Endothelial cell of umbilical vein (primary cell): ENCODE data around the gene TMEM184B. TPM values are rescaled to one million over a fixed set of nuclear protein-coding genes. Genes with fewer than 3 reads are reported as not detected.

Source experiments
- BruUV-seq: library from RNA; stranded (reverse); fragments of 400-500 nt; replicated peaks from 2 replicates; lab custom pipeline; 2021; lab: Mats Ljungman, UMichigan
- CTCF ChIA-PET: fragments of 300-600, 350-600 bp; sonication (Branson Sonifier 250); formaldehyde crosslinking; loops from one replicate; lab custom pipeline; 2021; ENCODE audit warnings: antibody characterized with exemption, inconsistent platforms; lab: Charles Lee
- POLR2A ChIA-PET: fragments of 300-600, 350-600 bp; sonication (Branson Sonifier 250); formaldehyde crosslinking; loops from one replicate; lab custom pipeline; 2021; ENCODE audit warnings: antibody characterized with exemption, inconsistent platforms; lab: Charles Lee
- DNase-seq: peaks from one replicate; pipeline ENCODE4 v3.0.0-alpha.2; 2011; ENCODE audit warnings: low read depth, low spot score
- FAIRE-seq: peaks from 2 replicates; lab custom pipeline; 2011; peaks lifted over from hg19 to GRCh38; lab: Jason Lieb, UNC
- H2AFZ ChIP-seq: 2 replicates; pipeline ENCODE4 v1.6.0; 2012; ENCODE audit warnings: low read depth, low read length, control low read depth, inconsistent platforms
- H3K27ac ChIP-seq: 2 replicates; pipeline ENCODE4 v1.5.1; 2011; ENCODE audit warnings: low read depth, mild to moderate bottlenecking, control low read depth, low read length, moderate library complexity; ENCODE audit not compliant: insufficient read depth
- H3K27me3 ChIP-seq, 2 experiments: 2 replicates each; pipeline versions ENCODE4 v1.6.0 to v1.6.1; 2011; ENCODE audit warnings: low read length in 2 of 2, mixed read lengths in 1 of 2; ENCODE audit not compliant: control insufficient read depth in 2 of 2, insufficient read depth in 2 of 2
- H3K36me3 ChIP-seq, 2 experiments: 2 replicates in 1 of 2; 3 replicates in 1 of 2; pipeline ENCODE4 v1.5.1; 2011; ENCODE audit warnings: low read length in 2 of 2, mild to moderate bottlenecking in 1 of 2, moderate library complexity in 1 of 2; ENCODE audit not compliant: control insufficient read depth in 2 of 2, insufficient read depth in 2 of 2; ENCODE audit errors: extremely low read depth in 1 of 2
- H3K4me1 ChIP-seq: 3 replicates; pipeline ENCODE4 v1.5.1; 2011; ENCODE audit warnings: mild to moderate bottlenecking, low read length; ENCODE audit not compliant: control insufficient read depth, insufficient read depth; ENCODE audit errors: extremely low read depth
- H3K4me2 ChIP-seq: 2 replicates; pipeline ENCODE4 v1.6.1; 2011; ENCODE audit warnings: low read length, control low read depth, mixed read lengths; ENCODE audit not compliant: insufficient read depth
- H3K4me3 ChIP-seq, 3 experiments: fragments of 200-600 bp in 1 of 3; sonication (generic), shearing (Covaris generic) in 1 of 3; replicated peaks in 1 of 3; 2 replicates each; pipeline ENCODE4 v1.5.1; 2011 to 2016; ENCODE audit warnings: control low read depth in 3 of 3, low read length in 3 of 3, mild to moderate bottlenecking in 2 of 3, inconsistent platforms in 1 of 3, low read depth in 1 of 3, moderate library complexity in 1 of 3; ENCODE audit not compliant: insufficient read depth in 1 of 3
- H3K79me2 ChIP-seq: 2 replicates; pipeline ENCODE4 v1.6.0; 2012; ENCODE audit warnings: low read length, inconsistent platforms; ENCODE audit not compliant: control insufficient read depth, insufficient read depth
- H3K9ac ChIP-seq: replicated peaks from 2 replicates; pipeline ENCODE3; 2011; ENCODE audit warnings: low read length, control low read depth; ENCODE audit not compliant: insufficient read depth; ENCODE audit errors: extremely low read depth
- H3K9me1 ChIP-seq: replicated peaks from 3 replicates; pipeline ENCODE4 v1.6.0; 2011; ENCODE audit warnings: mild to moderate bottlenecking, low read length; ENCODE audit not compliant: control insufficient read depth, insufficient read depth; ENCODE audit errors: extremely low read depth
- H3K9me3 ChIP-seq: replicated peaks from 2 replicates; pipeline ENCODE4 v1.5.1; 2012; ENCODE audit warnings: low read length, inconsistent platforms; ENCODE audit not compliant: control insufficient read depth, insufficient read depth
- H4K20me1 ChIP-seq: replicated peaks from 2 replicates; pipeline ENCODE3; 2011; ENCODE audit warnings: mild to moderate bottlenecking, low read length; ENCODE audit not compliant: control insufficient read depth, insufficient read depth; ENCODE audit errors: extremely low read depth
- CTCF ChIP-seq, 2 donors: IDR thresholded peaks; 1 replicate in 1 of 2; 2 replicates in 1 of 2; pipeline ENCODE4 v1.5.1; 2011; ENCODE audit warnings: low read length in 2 of 2, mild to moderate bottlenecking in 2 of 2, moderate library complexity in 2 of 2, control low read depth in 1 of 2, inconsistent platforms in 1 of 2, low read depth in 1 of 2; ENCODE audit not compliant: insufficient read depth in 1 of 2; ENCODE audit errors: extremely low read depth in 1 of 2
- EZH2 ChIP-seq: IDR thresholded peaks from 2 replicates; pipeline ENCODE4 v1.6.1; 2012; ENCODE audit warnings: borderline replicate concordance, low read depth, mild to moderate bottlenecking, moderate library complexity, low read length, inconsistent platforms; ENCODE audit not compliant: severe bottlenecking
- FOS ChIP-seq: IDR thresholded peaks from 2 replicates; pipeline ENCODE4 v1.6.1; 2011; ENCODE audit warnings: mild to moderate bottlenecking, low read length, moderate library complexity, borderline replicate concordance; ENCODE audit not compliant: insufficient read depth
- GATA2 ChIP-seq: IDR thresholded peaks from 2 replicates; pipeline ENCODE4 v1.7.0; 2011; ENCODE audit warnings: low read depth, mild to moderate bottlenecking, moderate library complexity, mixed read lengths, low read length; ENCODE audit not compliant: insufficient read length, insufficient read depth
- JUN ChIP-seq: IDR thresholded peaks from 2 replicates; pipeline ENCODE4 v1.6.1; 2011; ENCODE audit warnings: borderline replicate concordance, low read depth; ENCODE audit not compliant: insufficient read length, insufficient read depth
- MAX ChIP-seq: IDR thresholded peaks from 2 replicates; pipeline ENCODE4 v1.6.1; 2011; ENCODE audit not compliant: insufficient read depth, insufficient read length
- MYC ChIP-seq: IDR thresholded peaks from one replicate; pipeline ENCODE4 v1.6.1; 2011; ENCODE audit warnings: mild to moderate bottlenecking, low read depth, low read length
- POLR2A ChIP-seq: IDR thresholded peaks from 2 replicates; pipeline ENCODE4 v1.6.1; 2012; ENCODE audit warnings: low read depth, mild to moderate bottlenecking, control low read depth, low read length
- POLR2AphosphoS5 ChIP-seq: IDR thresholded peaks from 2 replicates; pipeline ENCODE4 v1.6.1; 2012; ENCODE audit warnings: low read depth, mild to moderate bottlenecking, control low read depth, low read length, moderate library complexity; ENCODE audit not compliant: insufficient read depth
- dilution Hi-C: fragments of 300-500 bp; cut with MboI; formaldehyde crosslinking; loops from one replicate; pipeline ENCODE4 v1.15.0; 2019; ENCODE audit warnings: low sequenced_read_pairs; ENCODE audit not compliant: extremely low pct_ligation_motif_present
- intact Hi-C: fragments of 100-400 bp; cut with micrococcal nuclease; formaldehyde crosslinking; loops from one replicate; pipeline ENCODE4 v1.10.0; 2022
- polyA plus RNA-seq, 4 experiments: library from polyadenylated mRNA; depleted of rRNA in 3 of 4; stranded (reverse) in 3 of 4; unstranded in 1 of 4; fragments of >200 nt; gene quantifications; 2 replicates each; pipeline versions ENCODE4 v1.2.1 to v1.2.3, GENCODE V29; 2011 to 2012; ENCODE audit warnings: missing spikeins in 1 of 4
- total RNA-seq: library from RNA; stranded (reverse); gene quantifications from 2 replicates; pipeline ENCODE4 v1.2.3, GENCODE V29; 2021

The TMEM184B gene
- total and polyA plus RNA-seq, 2 donors (not counting 3 experiments of a cell fraction or from before 2014, with no cell fraction given): 72.5 to 96.6 TPM

- no peak overlapping the region for H3K9ac ChIP-seq
- no peaks in the 10 kb centered on the region for H3K9me3 ChIP-seq
- ChIA-PET POLR2A (no interaction called here), CTCF (interaction anchor here (1.6 kb wide), 2 partner anchors 9 to 77 kb away, joined by 5 read pairs; partner anchors contain the start of gene PLA2G6)
- no peaks in the 10 kb centered on the region for H3K9me1 ChIP-seq
- no peaks in the 10 kb centered on the region for H3K79me2 ChIP-seq
- no peak overlapping the region for H3K4me3 ChIP-seq
- no TSS peak for BruUV-seq
- FAIRE-seq: no peak
- intact Hi-C loops: no loop called here
- no peak overlapping the region for H3K4me2 ChIP-seq
- no peak for TF ChIP-seq CTCF (IDR thresholded peaks at IDR 0.05; ENCODE audit: extremely low read depth in 1 of 2, insufficient read depth in 1 of 2, low read depth in 1 of 2, low read length in 2 of 2)
- no peak for TF ChIP-seq FOS
- no peak for TF ChIP-seq EZH2
- no peak for TF ChIP-seq JUN
- TF ChIP-seq POLR2A: no peak
- TF ChIP-seq POLR2AphosphoS5: no peak
- TF ChIP-seq MAX: no peak
- TF ChIP-seq GATA2: no peak
- no peak for TF ChIP-seq MYC
- no peaks in the 10 kb centered on the region for H4K20me1 ChIP-seq
- no peaks in the 10 kb centered on the region for H3K36me3 ChIP-seq
- no peak for DNase-seq
- no peaks in the 10 kb centered on the region for H3K27me3 ChIP-seq
- H3K27ac ChIP-seq: no peak overlapping the region
- peaks cover 10% of the 10 kb centered on the region for H3K4me1 ChIP-seq
- H2AFZ ChIP-seq: no peak overlapping the region
- dilution Hi-C loops: no loop called here
These were observed 81.8 kb downstream of the TMEM184B start for GRCh38 chr22:38191055-38191454.
